ENCODE data around the gene GNAI3.

GNAI3 gene

DNA sequence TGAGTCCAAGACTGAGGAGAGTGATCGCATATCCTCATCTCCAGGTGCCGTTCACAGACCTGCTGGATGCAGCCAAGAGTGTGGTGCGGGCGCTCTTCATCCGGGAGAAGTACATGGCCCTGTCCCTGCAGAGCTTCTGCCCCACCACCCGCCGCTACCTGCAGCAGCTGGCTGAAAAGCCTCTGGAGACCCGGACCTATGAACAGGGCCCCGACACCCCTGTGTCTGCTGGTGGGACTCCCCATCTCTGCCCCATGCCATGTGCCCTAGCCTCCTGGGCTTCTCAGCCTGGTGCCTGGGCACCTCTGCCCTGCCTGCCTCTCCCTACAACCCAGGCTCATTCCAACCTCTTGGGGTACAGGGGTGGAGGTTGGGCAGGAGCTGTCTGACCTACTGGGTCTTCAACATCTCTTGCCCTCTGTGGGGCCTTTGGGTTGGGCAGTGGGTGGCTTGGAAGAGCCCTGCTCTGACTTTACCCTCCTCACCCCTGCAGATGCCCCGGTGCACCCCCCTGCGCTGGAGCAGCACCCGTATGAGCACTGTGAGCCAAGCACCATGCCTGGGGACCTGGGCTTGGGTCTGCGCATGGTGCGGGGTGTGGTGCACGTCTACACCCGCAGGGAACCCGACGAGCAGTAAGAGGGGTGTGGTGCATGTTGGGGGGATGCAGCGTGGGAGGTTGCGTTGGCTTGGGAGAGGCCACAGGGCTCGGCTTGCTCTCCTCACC is 78.4 kb downstream of the GNAI3 start:
- H3K36me3 ChIP-seq, result peaks cover 59% of the 10 kb centered on the region
- no peak for TF ChIP-seq Cebpa-rat (IDR thresholded peaks at IDR 0.05)
- H3K4me1 ChIP-seq, result peaks cover 74% of the 10 kb centered on the region
- no peak overlapping the region; the same call in 1 of the 2 replicates for H3K9ac ChIP-seq
- peak overlapping the region; percentile 91 for H3K4me2 ChIP-seq
- no peaks in the 10 kb centered on the region for H3K9me3 ChIP-seq
- H4K20me1 ChIP-seq, result peaks cover 89% of the 10 kb centered on the region
- no peak overlapping the region for H3K4me3 ChIP-seq
- 0 out of 2 replicates have a peak overlapping the region, but pooled peaks have one; percentile 93 for H3K27ac ChIP-seq
- H3K27me3 ChIP-seq, result no peaks in the 10 kb centered on the region

- Histone ChIP-seq H3K27ac (no peak overlapping the region), H3K27me3 (no peaks in the 10 kb centered on the region), H4K20me1 (peaks cover 82% of the 10 kb centered on the region), H3K4me1 (peaks cover 74% of the 10 kb centered on the region), H3K9ac (no peak overlapping the region), H3K4me3 (no peak overlapping the region), H3K9me3 (no peaks in the 10 kb centered on the region), H3K4me2 (peak overlapping the region; percentile 91), H3K36me3 (peaks cover 69% of the 10 kb centered on the region)
- TF ChIP-seq Cebpa-rat (IDR thresholded peaks at IDR 0.05), result no peak
Observed at GRCh38 chr1:109627692-109628399, 79.4 kb downstream of the GNAI3 start.

DNA sequence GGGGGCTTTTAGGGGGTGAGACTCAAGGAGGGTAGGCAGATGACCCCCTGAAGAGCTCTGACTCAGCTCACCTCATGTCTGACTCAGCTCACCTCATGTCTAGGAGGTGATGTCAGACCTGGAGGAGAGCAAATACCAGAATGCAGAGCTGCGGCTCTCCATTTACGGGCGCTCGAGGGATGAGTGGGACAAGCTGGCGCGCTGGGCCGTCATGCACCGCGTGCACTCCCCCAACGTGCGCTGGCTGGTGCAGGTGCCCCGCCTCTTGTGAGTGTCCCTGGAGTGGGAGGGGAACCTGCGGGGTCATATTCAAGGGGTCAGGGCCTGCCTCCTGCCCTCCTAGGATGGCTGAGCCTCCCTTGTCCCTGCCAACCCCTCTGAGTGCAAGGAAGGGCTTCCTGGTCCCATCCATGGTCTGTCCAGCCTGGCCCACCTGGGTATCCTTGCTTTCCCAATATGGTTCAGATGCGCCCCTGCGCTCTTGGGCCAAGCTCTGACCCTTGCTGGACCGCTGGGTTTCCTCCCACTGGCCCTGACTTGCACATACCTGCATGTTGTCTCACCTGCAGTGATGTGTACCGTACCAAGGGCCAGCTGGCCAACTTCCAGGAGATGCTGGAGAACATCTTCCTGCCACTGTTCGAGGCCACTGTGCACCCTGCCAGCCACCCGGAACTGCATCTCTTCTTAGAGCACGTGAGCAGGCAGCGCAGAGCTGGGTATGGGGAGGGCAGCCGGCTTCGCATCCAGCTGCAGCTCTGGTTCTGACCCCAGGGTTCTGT is 80.3 kb downstream of the GNAI3 start:
- Histone ChIP-seq H3K36me3 (peaks cover 69% of the 10 kb centered on the region), H3K9me3 (no peaks in the 10 kb centered on the region), H3K4me3 (no peak overlapping the region), H3K4me2 (peak overlapping the region; percentile 91; the same call in 1 of the 2 replicates), H3K27ac (no peak overlapping the region), H3K27me3 (no peaks in the 10 kb centered on the region), H3K4me1 (peaks cover 66% of the 10 kb centered on the region), H3K9ac (no peak overlapping the region), H4K20me1 (peaks cover 75% of the 10 kb centered on the region)
- TF ChIP-seq Cebpa-rat (IDR thresholded peaks at IDR 0.05), result no peak

DNA sequence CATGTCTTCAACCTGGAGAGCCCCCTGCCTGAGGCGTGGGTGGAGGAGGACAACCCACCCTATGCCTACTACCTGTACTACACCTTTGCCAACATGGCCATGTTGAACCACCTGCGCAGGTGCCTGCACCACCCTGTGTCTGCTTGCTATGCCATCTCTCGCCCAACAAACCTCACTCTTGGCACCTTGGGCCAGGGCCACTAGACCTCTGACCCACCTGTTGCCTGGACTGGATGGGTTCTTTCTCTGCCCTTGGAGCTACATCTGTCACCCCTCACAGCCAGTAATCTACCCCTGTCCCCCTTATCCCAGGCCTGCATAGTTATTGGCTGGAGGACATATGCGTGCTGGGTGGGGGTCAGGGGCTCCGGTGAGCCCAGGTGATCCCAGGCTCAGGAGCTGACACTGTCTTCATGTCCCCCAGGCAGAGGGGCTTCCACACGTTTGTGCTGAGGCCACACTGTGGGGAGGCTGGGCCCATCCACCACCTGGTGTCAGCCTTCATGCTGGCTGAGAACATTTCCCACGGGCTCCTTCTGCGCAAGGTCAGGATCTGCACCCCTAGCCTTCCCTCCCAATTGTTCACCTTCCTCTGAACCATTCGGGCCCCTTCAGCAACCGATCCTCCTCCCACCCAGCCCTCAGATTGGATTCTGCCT is 81.1 kb downstream of the GNAI3 start:
- TF ChIP-seq Cebpa-rat (IDR thresholded peaks at IDR 0.05), result no peak
- Histone ChIP-seq H3K4me1 (peaks cover 64% of the 10 kb centered on the region), H3K9ac (no peak overlapping the region), H3K27me3 (no peaks in the 10 kb centered on the region), H3K27ac (no peak overlapping the region), H4K20me1 (peaks cover 68% of the 10 kb centered on the region), H3K36me3 (peaks cover 69% of the 10 kb centered on the region), H3K9me3 (no peaks in the 10 kb centered on the region), H3K4me2 (no peak overlapping the region), H3K4me3 (no peak overlapping the region)

DNA sequence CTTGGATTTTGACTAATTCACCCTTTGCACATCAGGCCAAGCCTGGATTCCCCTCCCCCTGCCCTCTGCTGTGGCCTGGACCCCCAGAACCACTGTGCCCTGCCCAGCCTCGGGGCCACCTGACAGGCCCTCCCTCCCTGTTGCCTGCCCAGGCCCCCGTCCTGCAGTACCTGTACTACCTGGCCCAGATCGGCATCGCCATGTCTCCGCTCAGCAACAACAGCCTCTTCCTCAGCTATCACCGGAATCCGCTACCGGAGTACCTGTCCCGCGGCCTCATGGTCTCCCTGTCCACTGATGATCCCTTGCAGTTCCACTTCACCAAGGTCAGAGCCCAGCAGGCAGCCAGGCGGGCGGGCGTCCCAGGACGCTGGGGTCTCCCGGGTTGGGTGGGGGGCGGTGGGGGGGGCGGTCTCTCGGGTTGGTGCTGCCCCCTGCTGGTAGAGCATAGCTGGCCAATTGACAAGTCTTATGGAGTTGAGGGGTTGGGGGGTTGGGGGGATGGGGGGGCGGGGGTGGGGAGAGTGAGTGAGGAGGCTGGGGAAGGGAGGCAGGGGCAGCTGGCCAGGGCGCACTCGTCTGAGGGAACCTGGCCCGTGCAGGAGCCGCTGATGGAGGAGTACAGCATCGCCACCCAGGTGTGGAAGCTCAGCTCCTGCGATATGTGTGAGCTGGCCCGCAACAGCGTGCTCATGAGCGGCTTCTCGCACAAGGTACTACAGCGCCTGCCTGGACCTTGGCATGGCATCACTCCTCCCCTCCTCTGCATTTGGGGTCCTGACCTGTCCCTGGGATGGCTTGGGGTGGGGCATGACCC is 81.9 kb downstream of the GNAI3 start:
- TF ChIP-seq Cebpa-rat (IDR thresholded peaks at IDR 0.05), result no peak
- no peaks in the 10 kb centered on the region for H3K27me3 ChIP-seq
- H3K27ac ChIP-seq, result no peak overlapping the region
- H3K4me1 ChIP-seq, result peaks cover 62% of the 10 kb centered on the region
- no peak overlapping the region for H3K9ac ChIP-seq
- no peaks in the 10 kb centered on the region for H3K9me3 ChIP-seq
- peaks cover 69% of the 10 kb centered on the region for H3K36me3 ChIP-seq
- peaks cover 60% of the 10 kb centered on the region for H4K20me1 ChIP-seq
- no peak overlapping the region for H3K4me2 ChIP-seq
- H3K4me3 ChIP-seq, result no peak overlapping the region

DNA sequence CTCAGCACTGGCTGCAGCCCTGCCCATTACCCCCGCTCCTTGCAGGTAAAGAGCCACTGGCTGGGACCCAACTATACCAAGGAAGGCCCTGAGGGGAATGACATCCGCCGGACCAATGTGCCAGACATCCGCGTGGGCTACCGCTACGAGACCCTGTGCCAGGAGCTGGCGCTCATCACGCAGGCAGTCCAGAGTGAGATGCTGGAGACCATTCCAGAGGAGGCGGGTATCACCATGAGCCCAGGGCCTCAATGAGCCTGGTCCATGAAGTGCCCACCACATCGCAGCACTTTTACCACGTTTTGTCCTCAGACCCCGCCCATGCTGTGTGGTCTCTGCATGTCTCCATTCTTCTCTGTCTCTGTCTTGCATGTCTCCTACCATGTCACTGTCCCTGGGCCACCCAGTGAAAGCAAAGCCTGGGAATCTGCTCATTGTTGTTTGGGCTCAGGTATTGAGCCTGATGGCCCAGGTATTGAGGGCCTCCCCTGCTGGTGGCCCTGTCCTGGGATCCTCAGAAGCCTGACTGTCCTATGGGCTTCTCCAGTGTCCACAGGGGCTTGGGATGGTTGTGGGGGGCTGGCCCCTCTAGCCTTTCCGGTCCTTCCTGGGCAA is 82.6 kb downstream of the GNAI3 start:
- no peak overlapping the region for H3K9ac ChIP-seq
- H3K36me3 ChIP-seq, result peaks cover 66% of the 10 kb centered on the region
- H3K4me3 ChIP-seq, result no peak overlapping the region
- H4K20me1 ChIP-seq, result peaks cover 53% of the 10 kb centered on the region
- H3K9me3 ChIP-seq, result no peaks in the 10 kb centered on the region
- H3K27me3 ChIP-seq, result no peaks in the 10 kb centered on the region
- peaks cover 56% of the 10 kb centered on the region for H3K4me1 ChIP-seq
- H3K4me2 ChIP-seq, result no peak overlapping the region
- TF ChIP-seq Cebpa-rat (IDR thresholded peaks at IDR 0.05), result no peak
- H3K27ac ChIP-seq, result 0 out of 2 replicates have a peak overlapping the region, but pooled peaks have one; percentile 13

DNA sequence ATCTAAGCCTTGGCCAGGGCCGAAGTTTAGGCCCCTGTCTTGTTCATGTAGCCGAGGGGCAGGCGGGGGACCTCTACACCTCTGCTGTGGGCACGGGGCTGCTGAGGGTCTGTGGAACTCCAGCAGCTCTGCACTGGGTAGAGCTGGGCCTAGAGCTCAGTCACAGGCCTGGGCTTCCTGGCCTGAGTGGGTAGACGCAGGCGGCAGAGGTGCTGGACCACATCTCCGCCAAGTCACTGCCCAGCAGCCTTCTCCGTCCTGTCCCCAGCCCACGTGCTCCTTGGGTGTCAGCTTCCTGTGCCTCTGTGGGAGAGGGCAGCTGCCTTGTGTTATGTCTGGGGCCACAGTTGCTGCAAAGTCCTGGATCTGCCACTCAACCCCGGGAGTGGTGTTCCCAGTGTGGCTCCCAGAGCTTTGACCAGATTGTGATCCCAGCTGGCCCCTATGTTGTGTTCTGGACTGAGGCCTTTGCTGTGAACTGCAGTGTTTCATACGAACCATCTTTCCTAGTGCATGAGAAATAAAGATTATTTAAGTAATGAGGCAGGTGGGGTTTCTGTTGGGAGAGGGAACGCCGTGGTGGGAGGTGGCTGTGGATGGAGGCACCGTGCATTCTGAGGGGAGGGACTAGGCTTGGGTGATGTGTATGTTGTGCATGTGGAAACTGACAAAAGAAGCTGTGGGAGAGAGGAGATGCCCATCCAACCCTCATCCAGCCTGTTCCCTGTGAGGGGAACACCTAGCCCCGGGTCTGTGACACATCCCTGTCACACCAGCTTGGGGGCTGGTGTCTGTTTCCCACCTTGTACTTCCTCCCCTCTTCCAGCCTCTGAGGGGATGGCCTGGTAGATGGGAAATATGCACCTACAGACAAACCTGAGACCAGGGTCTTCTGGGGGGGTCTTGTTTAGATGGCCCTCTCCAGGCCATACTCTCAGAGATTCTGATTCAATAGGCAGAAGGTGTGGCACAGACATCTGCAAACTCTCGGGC is 83.4 kb downstream of the GNAI3 start:
- H4K20me1 ChIP-seq, result peaks cover 44% of the 10 kb centered on the region
- H3K4me2 ChIP-seq, result peak overlapping the region; percentile 22; the same call in 1 of the 2 replicates

More for the DNA sequence above, 83.4 kb downstream of the GNAI3 start:
- Histone ChIP-seq H3K36me3 (peaks cover 58% of the 10 kb centered on the region), H3K27me3 (no peaks in the 10 kb centered on the region), H3K9me3 (no peaks in the 10 kb centered on the region), H3K4me3 (no peak overlapping the region), H3K9ac (peak overlapping the region; percentile 27; the same call in 1 of the 2 replicates), H3K4me1 (peaks cover 55% of the 10 kb centered on the region), H3K27ac (0 out of 2 replicates have a peak overlapping the region, but pooled peaks have one; percentile 13)
- TF ChIP-seq Cebpa-rat (IDR thresholded peaks at IDR 0.05), result no peak
